Uterine smooth muscle cell (primary cell): ENCODE results near the gene IFI27L2. TPM values are rescaled to one million over a fixed set of nuclear protein-coding genes. Genes with fewer than 3 reads are reported as not detected.

Source experiments
- total RNA-seq: library from RNA; depleted of rRNA; stranded (reverse); fragments of >200 nt; gene quantifications from 2 replicates; pipeline ENCODE4 v1.2.3, GENCODE V29; 2014

IFI27L2 gene
- total RNA-seq = 59.8 and 99.0 TPM in 2 replicates

GRCh38 chr14:94129111-94129757 is at the start of gene IFI27L2:
TSS of gene IFI27L2 (minus strand) at chr14:94129604. CDS start at chr14:94129564, 40 bp downstream.

GRCh38 chr14:94173885-94174603 is 44.6 kb upstream of the IFI27L2 start, which contains the start of gene PPP4R4:
TSS of gene PPP4R4 (plus strand) at chr14:94174322. CDS start at chr14:94174466, 144 bp downstream.

GRCh38 chr14:94110552-94111181 is 18.7 kb downstream of the IFI27L2 start, which contains the start of gene IFI27:
TSS of gene IFI27 (plus strand) at chr14:94110736.

GRCh38 chr14:94080621-94081385 is 48.6 kb downstream of the IFI27L2 start, which contains the start of the genes DDX24 and IFI27L1:
TSS of gene DDX24 (minus strand) at chr14:94081202. CDS start at chr14:94079742, 1,460 bp downstream.
TSS of gene IFI27L1 (plus strand) at chr14:94081310. CDS start at chr14:94096938, 15,628 bp downstream.

Other genes starting within 250 kb of the IFI27L2 start
- not detected in 2 replicates for gene FAM181A, start 202.3 kb downstream of the IFI27L2 start, total RNA-seq
- gene ASB2, start 153.0 kb downstream of the IFI27L2 start, total RNA-seq = 1.2 and 3.5 TPM in 2 replicates
- not detected in 2 replicates for gene CCDC197, start 132.3 kb downstream of the IFI27L2 start, total RNA-seq
- 1.00 and 2.4 TPM in 2 replicates for gene OTUB2, start 103.3 kb downstream of the IFI27L2 start, total RNA-seq
- gene DDX24, start 48.4 kb downstream of the IFI27L2 start, total RNA-seq = 114 and 139 TPM in 2 replicates
- 23.1 and 27.0 TPM in 2 replicates for gene IFI27L1, start 48.3 kb downstream of the IFI27L2 start, total RNA-seq
- 23.8 and 28.6 TPM in 2 replicates for gene IFI27, start 18.9 kb downstream of the IFI27L2 start, total RNA-seq
- 3.2 and 4.9 TPM in 2 replicates for gene PPP4R4, start 44.7 kb upstream of the IFI27L2 start, total RNA-seq
- gene SERPINA10, start 163.7 kb upstream of the IFI27L2 start, total RNA-seq = under 0.01 TPM in 1 of 2 replicates, not detected in the other
- not detected in 2 replicates for gene SERPINA6, start 193.7 kb upstream of the IFI27L2 start, total RNA-seq
- gene SERPINA2, start 237.1 kb upstream of the IFI27L2 start, total RNA-seq = not detected in 2 replicates